K562 treated with DMSO at 1 percent for 12 hours (cell line): ENCODE measurements around the gene S100A13. TPM values are rescaled to one million over a fixed set of nuclear protein-coding genes. Genes with fewer than 3 reads are reported as not detected.

ENCODE experiments used
- total RNA-seq: library from RNA; unstranded; fragments of 300-600 nt; gene quantifications from 2 replicates; pipeline ENCODE4 v1.2.3, GENCODE V29; 2022; ENCODE audit not compliant: insufficient read depth

S100A13 gene
- total RNA-seq: 118 and 224 TPM in 2 replicates

DNA sequence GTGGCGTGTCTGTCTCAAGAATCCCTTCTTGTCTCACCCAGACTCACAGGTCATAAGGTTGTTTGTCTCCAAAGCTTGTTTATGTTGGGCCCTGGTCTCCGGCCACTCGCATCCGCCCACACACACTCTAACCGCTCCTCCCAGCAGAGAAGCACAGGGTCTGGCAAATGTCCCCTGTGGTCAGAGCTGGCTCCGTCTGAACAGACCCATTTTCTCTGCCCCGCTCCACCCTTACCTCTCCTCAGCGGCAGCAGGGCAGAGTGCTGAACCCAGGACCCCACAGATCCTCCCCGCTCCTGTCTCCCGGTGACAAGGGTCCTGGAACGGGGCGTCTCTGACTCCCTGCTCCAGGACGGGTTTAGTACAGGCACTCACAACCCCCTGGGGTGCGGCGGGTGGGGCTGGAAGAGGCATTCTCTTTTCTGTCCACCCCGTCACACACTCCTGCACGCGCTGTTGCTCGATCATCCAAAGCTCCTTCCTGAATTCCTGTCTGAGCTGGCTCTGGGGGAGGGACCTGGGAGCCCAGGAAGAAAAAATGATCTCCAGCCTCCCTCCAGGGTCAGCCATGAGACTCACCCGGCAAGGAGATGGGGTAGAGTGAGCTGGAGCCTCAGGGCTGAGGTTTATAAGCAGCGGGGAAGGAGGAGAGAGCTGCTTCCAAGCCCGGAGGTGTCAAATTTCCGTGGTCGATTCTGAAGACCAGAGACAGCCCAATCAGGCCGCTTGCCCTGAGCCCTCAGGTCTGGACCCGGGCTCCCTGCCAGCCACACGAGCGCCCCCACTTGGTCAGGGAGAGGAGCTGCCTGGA, at the start of gene S100A13:
Gene S100A13 (minus strand): TSS at position 602 of the 811 bp plus-strand sequence. CDS start 1,033 bp downstream, outside the sequence.

DNA sequence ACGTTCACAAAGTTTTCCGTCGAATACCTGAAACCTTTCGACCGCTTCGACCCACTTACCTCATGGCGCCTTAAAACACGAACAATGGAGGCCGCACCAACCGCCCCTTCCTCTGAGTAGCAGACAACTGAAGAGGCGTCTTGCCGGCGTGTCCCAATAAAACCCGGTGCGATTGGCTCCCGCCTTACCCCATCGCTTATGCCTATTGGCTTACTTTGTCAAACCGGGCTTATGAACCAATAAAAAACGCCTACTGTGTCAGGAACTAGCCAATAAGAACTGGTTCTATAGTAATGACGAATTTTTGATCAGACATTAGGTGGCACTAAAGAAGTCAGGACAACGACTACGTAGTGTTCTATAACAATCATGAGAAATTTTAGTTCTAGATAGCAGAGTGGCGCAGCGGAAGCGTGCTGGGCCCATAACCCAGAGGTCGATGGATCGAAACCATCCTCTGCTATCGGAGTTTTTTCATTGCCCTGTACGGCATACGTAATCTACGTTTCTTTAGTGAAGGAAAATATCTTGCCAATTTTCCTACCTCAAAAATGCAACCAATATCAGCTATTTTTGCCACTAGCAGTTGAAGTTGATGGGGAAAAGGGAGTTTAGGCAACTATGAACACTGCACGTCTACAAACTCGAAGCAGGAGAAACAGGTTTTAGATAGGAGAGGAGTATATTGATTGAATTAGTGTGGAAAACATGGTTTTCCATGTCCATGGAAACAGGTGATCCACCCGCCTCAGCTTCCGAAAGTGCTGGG, 43.7 kb upstream of the S100A13 start, which contains the start of gene ILF2:
Gene ILF2 (minus strand): TSS at position 135 of the 769 bp plus-strand sequence. CDS start 71 bp downstream, at position 64.

DNA sequence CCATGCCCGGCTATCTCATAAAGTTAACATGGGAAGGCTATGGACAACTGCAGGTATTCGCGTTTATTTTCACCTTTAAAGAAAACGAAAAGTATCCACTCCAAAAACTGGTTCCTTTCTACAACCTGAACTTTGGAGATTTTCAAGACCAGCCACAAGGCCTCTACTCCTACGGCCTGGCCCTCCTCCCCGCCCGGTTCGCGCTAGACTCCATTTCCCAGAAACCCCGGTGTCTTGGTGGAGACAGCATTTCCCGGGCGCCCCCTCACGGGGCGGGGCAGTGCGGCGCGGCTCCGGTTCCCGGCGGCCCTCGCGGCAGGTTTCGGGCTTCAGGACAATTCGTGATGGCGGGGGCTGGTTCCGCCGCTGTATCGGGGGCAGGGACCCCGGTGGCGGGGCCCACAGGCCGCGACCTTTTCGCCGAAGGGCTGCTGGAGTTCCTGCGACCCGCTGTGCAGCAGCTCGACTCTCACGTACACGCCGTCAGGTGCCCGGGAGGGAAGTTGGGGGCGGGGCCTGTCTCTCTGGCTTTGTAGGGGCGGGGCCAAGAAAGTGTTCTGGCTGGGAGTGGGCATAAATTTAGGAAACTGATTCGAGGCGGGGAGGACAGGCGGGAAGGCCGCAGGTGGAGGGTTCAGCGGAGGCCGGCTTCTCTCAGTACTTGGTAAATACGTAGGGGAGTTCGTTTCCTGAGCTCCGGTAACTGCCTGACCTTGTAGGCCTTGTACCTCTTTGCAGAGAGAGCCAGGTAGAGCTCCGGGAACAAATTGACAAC, 31.3 kb upstream of the S100A13 start, which contains the start of gene SNAPIN:
Gene SNAPIN (plus strand): TSS at position 304 of the 775 bp plus-strand sequence. CDS start 41 bp downstream, at position 345.

DNA sequence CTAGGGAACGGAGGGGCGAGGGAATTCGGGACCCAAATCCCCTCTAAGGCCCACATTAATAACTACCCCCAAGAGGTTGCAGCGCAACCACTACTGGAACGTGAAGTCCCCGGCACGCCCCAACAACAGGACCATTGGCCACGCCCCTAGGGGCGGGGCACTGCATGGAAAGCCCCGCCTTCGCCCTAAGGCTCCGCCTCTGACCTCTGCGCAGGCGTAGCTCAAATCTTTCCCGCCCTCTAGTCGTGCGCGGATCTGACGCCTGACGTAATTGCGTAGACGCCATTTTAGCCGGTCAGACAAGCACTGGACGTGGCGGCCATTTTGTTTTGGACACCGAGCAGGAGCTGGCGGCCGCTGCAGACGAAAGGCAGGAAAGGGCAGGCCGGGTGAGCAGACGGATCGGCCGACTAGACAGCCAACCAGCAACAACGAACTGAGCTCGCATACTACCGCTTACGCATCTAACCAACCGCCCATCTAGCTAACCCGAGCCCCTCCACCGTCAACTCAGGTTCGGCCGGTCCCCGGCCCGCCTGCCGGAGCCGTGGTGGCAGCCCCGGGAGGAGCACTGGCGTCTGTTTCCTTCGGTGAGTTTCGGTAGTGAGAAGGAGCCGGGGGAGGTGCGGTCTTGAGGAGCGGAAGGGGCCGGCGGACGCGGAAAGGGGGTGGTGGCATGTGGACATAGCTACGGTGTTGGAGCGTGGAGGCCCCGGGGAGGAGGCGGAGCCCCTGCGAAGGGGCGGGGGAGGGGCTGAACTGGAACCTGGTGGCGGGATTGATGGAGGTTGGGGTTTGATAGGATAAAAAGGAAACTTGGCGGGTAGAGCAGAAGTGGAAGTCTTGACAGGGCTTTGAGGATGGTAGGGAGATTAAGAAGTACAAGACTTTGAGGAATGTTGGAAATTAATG, 6.7 kb upstream of the S100A13 start, which contains the start of gene CHTOP:
Gene CHTOP (plus strand): TSS at position 313 of the 912 bp plus-strand sequence. CDS start 2,523 bp downstream, outside the sequence.

DNA sequence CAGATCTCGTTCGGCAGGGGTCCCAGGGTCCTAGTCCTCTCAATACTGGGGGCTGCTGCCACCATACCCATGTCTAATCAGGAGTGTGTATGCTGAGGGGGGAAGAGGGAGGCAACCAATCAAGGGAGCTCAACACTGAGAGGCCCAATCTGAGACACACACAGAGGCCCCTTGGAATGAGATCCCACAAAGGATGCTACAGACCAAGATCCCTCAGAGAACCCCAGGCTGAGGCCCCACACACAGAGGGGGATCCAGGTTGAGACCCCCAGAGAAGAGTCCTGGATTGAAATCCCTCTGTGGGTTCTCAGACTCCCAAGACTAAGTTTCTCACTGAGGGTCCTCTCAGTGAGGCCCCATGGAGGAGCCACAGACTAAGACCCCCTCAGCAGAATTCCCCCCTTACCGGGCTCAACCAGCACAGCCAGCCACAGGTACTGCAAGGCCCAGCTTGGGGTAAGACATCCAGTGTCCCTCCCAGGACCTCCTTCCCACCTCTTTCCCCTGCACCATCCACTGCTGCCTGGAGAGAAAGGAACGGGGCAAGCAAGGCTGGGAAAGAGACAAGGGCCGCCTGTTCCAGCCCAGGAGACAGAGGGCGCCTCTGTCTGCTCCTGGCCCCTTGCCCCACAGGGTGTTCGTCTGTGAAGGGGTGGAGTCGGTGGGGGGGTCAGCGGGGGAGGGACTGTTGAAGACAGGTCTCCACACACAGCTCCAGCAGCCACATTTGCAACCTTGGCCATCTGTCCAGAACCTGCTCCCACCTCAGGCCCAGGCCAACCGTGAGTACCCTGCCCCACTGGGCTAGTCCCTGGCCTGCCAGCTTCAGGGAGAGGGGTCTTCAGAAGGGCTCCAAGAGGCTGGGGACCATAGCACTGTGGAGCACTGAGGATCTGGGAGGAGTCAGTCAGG, 666 bp upstream of the S100A13 start, which contains the start of gene S100A1:
Gene S100A1 (plus strand): TSS at position 720 of the 912 bp plus-strand sequence. CDS start 2,088 bp downstream, outside the sequence.

DNA sequence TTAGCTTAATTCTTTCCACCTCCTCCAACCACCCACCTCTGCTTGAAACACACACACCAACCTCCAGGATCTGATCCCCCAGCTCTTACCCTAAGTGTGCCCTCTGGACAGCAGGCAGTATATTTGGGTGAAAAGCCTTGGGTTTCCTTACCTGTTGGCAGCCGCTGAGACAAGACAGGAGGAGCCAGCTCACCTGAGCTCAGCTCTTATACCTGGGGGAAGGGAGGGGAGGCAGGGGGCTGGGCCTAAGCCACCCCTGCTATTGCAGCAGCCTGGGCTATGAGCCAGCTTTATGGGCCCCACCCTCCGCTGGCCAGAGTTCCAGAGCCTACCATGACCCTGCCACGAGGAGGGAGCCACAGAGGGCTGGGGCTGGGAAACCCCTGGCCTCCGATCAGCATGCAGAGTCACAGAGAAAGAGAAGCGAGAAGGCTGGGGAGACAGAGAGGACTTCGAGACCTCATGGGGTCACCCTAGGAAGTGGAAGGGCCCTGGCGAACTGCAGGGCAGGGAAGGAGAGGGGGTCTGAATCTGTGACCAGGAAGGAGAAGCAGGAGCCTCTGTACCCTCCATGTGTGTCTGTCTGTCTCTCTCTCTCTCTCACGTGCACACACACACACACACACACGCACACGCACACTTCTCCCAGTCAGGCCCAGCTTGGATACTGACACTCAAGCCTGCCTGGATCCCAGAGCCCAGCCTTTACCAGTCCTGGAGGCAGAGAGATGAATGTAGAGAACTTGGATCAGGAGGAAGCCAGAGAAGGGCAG, 11.0 kb downstream of the S100A13 start, which contains the start of gene S100A14:
Gene S100A14 (minus strand): TSS at position 182 of the 773 bp plus-strand sequence. CDS start 467 bp downstream, outside the sequence.

DNA sequence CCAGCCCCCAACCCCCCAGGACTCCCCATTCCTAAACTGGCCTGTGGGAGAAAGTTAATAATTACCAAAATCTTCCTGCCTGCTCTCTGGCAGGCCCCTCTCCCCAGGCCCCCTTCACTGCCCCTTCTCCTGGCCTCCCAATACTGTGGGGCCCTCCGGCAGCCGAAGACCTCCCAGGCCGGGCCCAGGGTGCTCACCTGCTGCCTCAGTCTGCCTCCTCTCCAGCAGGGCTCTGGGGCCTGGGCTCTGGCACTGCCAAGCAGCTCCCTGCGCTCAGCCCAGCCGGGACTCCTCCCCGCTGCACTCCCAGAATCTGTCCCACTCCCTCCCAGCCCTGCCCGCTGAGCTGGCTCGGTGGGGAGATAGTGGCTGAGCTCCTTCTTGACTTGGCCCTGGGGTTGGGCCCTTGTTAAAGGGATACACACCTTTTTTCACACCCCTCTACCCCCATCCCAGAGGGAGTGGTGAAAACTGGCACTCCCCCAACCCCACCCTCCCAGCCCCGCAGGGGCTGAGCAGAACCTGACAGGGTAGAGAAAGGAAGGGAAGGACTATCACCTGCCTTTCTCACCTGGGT, 14.5 kb downstream of the S100A13 start, which contains the start of gene S100A16:
Gene S100A16 (minus strand): TSS at position 383 of the 577 bp plus-strand sequence. CDS start 4,986 bp downstream, outside the sequence.

Other genes with a start within 250 kb of the S100A13 start
- gene S100A8, start 236.4 kb downstream of the S100A13 start, total RNA-seq: not detected in 2 replicates
- 0.22 TPM in 1 of 2 replicates, not detected in the other for gene S100A7A, start 211.0 kb downstream of the S100A13 start, total RNA-seq
- not detected in 2 replicates for gene S100A7, start 166.9 kb downstream of the S100A13 start, total RNA-seq
- gene S100A6, start 91.5 kb downstream of the S100A13 start, total RNA-seq: 16.1 and 19.6 TPM in 2 replicates
- 4.4 TPM in 1 of 2 replicates, not detected in the other for gene S100A5, start 86.6 kb downstream of the S100A13 start, total RNA-seq
- 5.3 and 10.6 TPM in 2 replicates for gene S100A4, start 81.7 kb downstream of the S100A13 start, total RNA-seq
- gene S100A3, start 78.2 kb downstream of the S100A13 start, total RNA-seq: not detected in 2 replicates
- gene S100A2, start 61.7 kb downstream of the S100A13 start, total RNA-seq: not detected in 2 replicates
- gene S100A16, start 14.4 kb downstream of the S100A13 start, total RNA-seq: 3.9 and 4.2 TPM in 2 replicates
- gene S100A14, start 11.2 kb downstream of the S100A13 start, total RNA-seq: 0.91 TPM in 1 of 2 replicates, not detected in the other
- gene S100A1, start 929 bp upstream of the S100A13 start, total RNA-seq: 36.6 and 61.5 TPM in 2 replicates
- gene CHTOP, start 6.6 kb upstream of the S100A13 start, total RNA-seq: 38.3 and 65.7 TPM in 2 replicates
- 44.4 and 45.1 TPM in 2 replicates for gene SNAPIN, start 31.2 kb upstream of the S100A13 start, total RNA-seq
- 231 and 265 TPM in 2 replicates for gene ILF2, start 43.5 kb upstream of the S100A13 start, total RNA-seq
- gene NPR1, start 51.2 kb upstream of the S100A13 start, total RNA-seq: not detected in 2 replicates
- 11.0 and 33.4 TPM in 2 replicates for gene INTS3, start 100.5 kb upstream of the S100A13 start, total RNA-seq
- gene SLC27A3, start 147.9 kb upstream of the S100A13 start, total RNA-seq: 7.4 and 8.9 TPM in 2 replicates